Endodermal cell (in vitro differentiated cells): ENCODE measurements around the gene AKAP7. TPM values are rescaled to one million over a fixed set of nuclear protein-coding genes. Genes with fewer than 3 reads are reported as not detected.

Experiments used
- DNase-seq: peaks from one replicate; pipeline ENCODE4 v3.0.0-alpha.2; 2017
- H3K27ac ChIP-seq: 2 replicates; pipeline ENCODE4 v1.5.1; 2013; ENCODE audit warnings: mild to moderate bottlenecking, low read depth, low read length, moderate library complexity
- H3K27me3 ChIP-seq: 2 replicates; pipeline ENCODE4 v1.6.1; 2013; ENCODE audit warnings: mild to moderate bottlenecking, low read length, moderate library complexity; ENCODE audit not compliant: insufficient read depth, control insufficient read depth, poor library complexity, severe bottlenecking
- H3K36me3 ChIP-seq: 2 replicates; pipeline ENCODE4 v1.7.0; 2013; ENCODE audit warnings: mild to moderate bottlenecking, low read length, moderate library complexity; ENCODE audit not compliant: control insufficient read depth, insufficient read depth
- H3K4me1 ChIP-seq: one replicate; pipeline ENCODE4 v1.7.0; 2013; ENCODE audit warnings: low read length; ENCODE audit not compliant: control insufficient read depth, insufficient read depth
- H3K4me3 ChIP-seq: 2 replicates; pipeline ENCODE4 v1.5.1; 2013; ENCODE audit warnings: mild to moderate bottlenecking, low read length, moderate library complexity
- H3K9ac ChIP-seq: 2 replicates; pipeline ENCODE4 v1.6.1; 2013; ENCODE audit warnings: mild to moderate bottlenecking, low read length, moderate library complexity; ENCODE audit not compliant: poor library complexity, severe bottlenecking; ENCODE audit errors: extremely low read depth
- H3K9me3 ChIP-seq: 2 replicates; pipeline ENCODE4 v1.6.1; 2013; ENCODE audit warnings: mild to moderate bottlenecking, low read length, moderate library complexity; ENCODE audit not compliant: control insufficient read depth
- H3K27ac Mint-ChIP-seq: 2 replicates; pipeline ENCODE4 v1.8.0; 2020; ENCODE audit warnings: mixed read lengths
- H3K27me3 Mint-ChIP-seq: 2 replicates; pipeline ENCODE4 v1.8.0; 2021; ENCODE audit warnings: mild to moderate bottlenecking, mixed read lengths; ENCODE audit not compliant: insufficient read depth
- H3K36me3 Mint-ChIP-seq: 2 replicates; pipeline ENCODE4 v1.8.0; 2020; ENCODE audit warnings: low read depth, mixed read lengths
- H3K4me1 Mint-ChIP-seq: 2 replicates; pipeline ENCODE4 v1.8.0; 2020; ENCODE audit warnings: mixed read lengths
- H3K4me3 Mint-ChIP-seq: 2 replicates; pipeline ENCODE4 v1.8.0; 2020; ENCODE audit warnings: mild to moderate bottlenecking, moderate library complexity, mixed read lengths
- H3K9me3 Mint-ChIP-seq: 2 replicates; pipeline ENCODE4 v1.8.0; 2020; ENCODE audit warnings: mild to moderate bottlenecking, mixed read lengths
- WGBS, 2 experiments: methylation state at CpG; one replicate each; pipeline versions ENCODE4 v1.1.5 to v1.1.7; 2013; ENCODE audit warnings: missing lambda C conversion rate in 2 of 2, mixed read lengths in 1 of 2; ENCODE audit not compliant: insufficient coverage in 1 of 2, insufficient read length in 1 of 2; 5-methylcytosine and 5-hydroxymethylcytosine counted together
- total RNA-seq, 2 donors: library from RNA; stranded (reverse); fragmentation: NEBNext Ultra II Directional in 1 of 2; extraction: Animal tissue kit (Norgen Biotek cat#: 25700) in 1 of 2; gene quantifications; 2 replicates in 1 of 2; 3 replicates in 1 of 2; pipeline ENCODE4 v1.2.1, GENCODE V29; 2021
- TF ChIP-seq, protein P1 (sequence below): fragments of 200-600 bp; sonication (generic); conservative IDR thresholded peaks from 2 replicates; pipeline ENCODE4 v1.5.0; 2021; ENCODE audit warnings: antibody characterized with exemption, mild to moderate bottlenecking

AKAP7 gene
- total RNA-seq, 2 donors from 2014 or later: 6.2 to 6.7 TPM

DNA sequence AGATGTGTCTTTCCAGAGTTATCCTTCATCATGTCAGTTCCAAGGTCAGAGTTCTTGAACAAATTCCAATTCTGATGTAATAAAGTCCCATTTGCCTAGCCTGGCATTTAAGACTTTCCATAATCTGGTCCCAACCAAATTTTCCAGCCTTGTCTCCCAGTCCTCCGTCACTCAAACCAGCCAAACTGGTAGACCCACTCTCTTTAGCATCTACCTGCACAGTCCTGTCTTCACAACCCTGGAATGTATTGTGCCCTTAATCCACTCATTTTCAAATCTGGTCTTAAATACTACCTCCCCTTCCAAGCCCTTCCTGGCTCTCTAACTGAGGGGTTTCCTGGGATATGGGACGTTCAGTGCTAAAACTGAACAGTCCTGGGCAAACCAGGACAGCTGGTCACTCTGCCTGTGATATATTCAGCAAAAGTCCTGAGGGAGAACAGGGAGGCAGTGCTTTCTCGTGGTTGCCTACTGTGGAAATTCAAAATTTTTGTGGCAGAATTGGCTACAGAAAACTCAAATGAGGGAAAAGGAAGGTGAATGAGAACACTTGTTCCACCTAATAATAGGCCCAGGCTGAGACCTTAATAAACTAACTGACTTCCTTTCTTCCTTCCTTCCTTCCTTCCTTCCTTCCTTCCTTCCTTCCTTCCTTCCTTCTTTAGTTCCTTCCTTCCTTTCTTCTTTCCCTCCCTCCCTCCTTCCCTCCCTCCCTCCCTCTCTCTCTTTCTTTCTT is 10.8 kb upstream of the AKAP7 start:
- Mint-ChIP-seq H3K4me1 (no peaks in the 10 kb centered on the region), H3K9me3 (no peaks in the 10 kb centered on the region), H3K27me3 (no peaks in the 10 kb centered on the region), H3K27ac (no peak overlapping the region), H3K36me3 (no peaks in the 10 kb centered on the region), H3K4me3 (no peak overlapping the region)
- TF ChIP-seq, protein P1, sequence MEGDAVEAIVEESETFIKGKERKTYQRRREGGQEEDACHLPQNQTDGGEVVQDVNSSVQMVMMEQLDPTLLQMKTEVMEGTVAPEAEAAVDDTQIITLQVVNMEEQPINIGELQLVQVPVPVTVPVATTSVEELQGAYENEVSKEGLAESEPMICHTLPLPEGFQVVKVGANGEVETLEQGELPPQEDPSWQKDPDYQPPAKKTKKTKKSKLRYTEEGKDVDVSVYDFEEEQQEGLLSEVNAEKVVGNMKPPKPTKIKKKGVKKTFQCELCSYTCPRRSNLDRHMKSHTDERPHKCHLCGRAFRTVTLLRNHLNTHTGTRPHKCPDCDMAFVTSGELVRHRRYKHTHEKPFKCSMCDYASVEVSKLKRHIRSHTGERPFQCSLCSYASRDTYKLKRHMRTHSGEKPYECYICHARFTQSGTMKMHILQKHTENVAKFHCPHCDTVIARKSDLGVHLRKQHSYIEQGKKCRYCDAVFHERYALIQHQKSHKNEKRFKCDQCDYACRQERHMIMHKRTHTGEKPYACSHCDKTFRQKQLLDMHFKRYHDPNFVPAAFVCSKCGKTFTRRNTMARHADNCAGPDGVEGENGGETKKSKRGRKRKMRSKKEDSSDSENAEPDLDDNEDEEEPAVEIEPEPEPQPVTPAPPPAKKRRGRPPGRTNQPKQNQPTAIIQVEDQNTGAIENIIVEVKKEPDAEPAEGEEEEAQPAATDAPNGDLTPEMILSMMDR: no peak
- Histone ChIP-seq H3K27me3 (no peaks in the 10 kb centered on the region), H3K27ac (no peak overlapping the region), H3K36me3 (no peaks in the 10 kb centered on the region), H3K9me3 (no peaks in the 10 kb centered on the region), H3K4me3 (no peak overlapping the region), H3K9ac (no peak overlapping the region), H3K4me1 (no peaks in the 10 kb centered on the region)
- no peak for DNase-seq
- WGBS, 2 experiments: 71 to 73% methylated on average over 2 to 3 of the region's 3 CpGs

DNA sequence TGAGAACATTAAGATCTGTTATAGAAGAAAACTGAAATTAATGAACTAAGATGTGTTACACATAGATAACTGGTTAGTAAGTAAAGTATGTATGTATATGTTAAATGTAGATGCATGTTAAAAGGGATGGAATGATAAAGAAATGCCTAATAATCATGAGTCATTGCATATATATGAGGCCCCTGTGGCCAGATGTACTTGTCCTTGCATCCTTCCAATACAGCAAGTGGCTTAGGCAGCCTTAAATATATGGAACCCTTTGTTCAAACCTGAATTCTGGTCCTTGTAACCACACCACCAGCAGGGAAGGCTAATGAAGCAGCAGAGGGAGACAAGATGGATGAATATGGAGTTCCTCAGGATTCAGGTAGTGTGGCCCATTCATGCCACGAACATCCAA is 9.8 kb upstream of the AKAP7 start:
- Mint-ChIP-seq H3K27me3 (no peaks in the 10 kb centered on the region), H3K4me3 (no peak overlapping the region), H3K9me3 (no peaks in the 10 kb centered on the region), H3K36me3 (no peaks in the 10 kb centered on the region), H3K4me1 (no peaks in the 10 kb centered on the region), H3K27ac (no peak overlapping the region)
- 100% methylated on average over 1 of the region's 1 CpG; no CpG with 5 or more reads in 1 of the 2 experiments for WGBS, 2 experiments
- no peak for DNase-seq
- no peaks in the 10 kb centered on the region for H3K27me3 ChIP-seq
- H3K9me3 ChIP-seq: no peaks in the 10 kb centered on the region
- H3K9ac ChIP-seq: no peak overlapping the region
- H3K4me1 ChIP-seq: no peaks in the 10 kb centered on the region
- TF ChIP-seq, protein P1: no peak
- no peak overlapping the region for H3K27ac ChIP-seq
- no peaks in the 10 kb centered on the region for H3K36me3 ChIP-seq
- H3K4me3 ChIP-seq: no peak overlapping the region

GRCh38 chr6:131129689-131130553 is 5.3 kb upstream of the AKAP7 start:
- no peak overlapping the region for H3K27ac Mint-ChIP-seq
- H3K36me3 ChIP-seq: no peaks in the 10 kb centered on the region
- H3K27me3 Mint-ChIP-seq: peaks cover 8% of the 10 kb centered on the region
- no peak overlapping the region for H3K4me3 ChIP-seq
- no peaks in the 10 kb centered on the region for H3K36me3 Mint-ChIP-seq
- H3K9ac ChIP-seq: no peak overlapping the region
- H3K4me1 Mint-ChIP-seq: peaks cover 4% of the 10 kb centered on the region
- H3K27me3 ChIP-seq: no peaks in the 10 kb centered on the region
- no peak overlapping the region for H3K4me3 Mint-ChIP-seq
- WGBS, 2 experiments: 69 to 84% methylated on average over 7 to 10 of the region's 10 CpGs
- no peaks in the 10 kb centered on the region for H3K4me1 ChIP-seq
- H3K9me3 Mint-ChIP-seq: no peaks in the 10 kb centered on the region
- H3K9me3 ChIP-seq: no peaks in the 10 kb centered on the region
- TF ChIP-seq, protein P1: no peak
- no peak for DNase-seq
- no peak overlapping the region for H3K27ac ChIP-seq
